GM19035 (cell line): ENCODE measurements around the gene TBC1D1.

Experiments
- ATAC-seq: cut with Tn5 transposase; IDR thresholded peaks from one replicate; pipeline ENCODE4 v1.9.1; 2021; ENCODE audit not compliant: unreplicated experiment

TBC1D1 gene

DNA sequence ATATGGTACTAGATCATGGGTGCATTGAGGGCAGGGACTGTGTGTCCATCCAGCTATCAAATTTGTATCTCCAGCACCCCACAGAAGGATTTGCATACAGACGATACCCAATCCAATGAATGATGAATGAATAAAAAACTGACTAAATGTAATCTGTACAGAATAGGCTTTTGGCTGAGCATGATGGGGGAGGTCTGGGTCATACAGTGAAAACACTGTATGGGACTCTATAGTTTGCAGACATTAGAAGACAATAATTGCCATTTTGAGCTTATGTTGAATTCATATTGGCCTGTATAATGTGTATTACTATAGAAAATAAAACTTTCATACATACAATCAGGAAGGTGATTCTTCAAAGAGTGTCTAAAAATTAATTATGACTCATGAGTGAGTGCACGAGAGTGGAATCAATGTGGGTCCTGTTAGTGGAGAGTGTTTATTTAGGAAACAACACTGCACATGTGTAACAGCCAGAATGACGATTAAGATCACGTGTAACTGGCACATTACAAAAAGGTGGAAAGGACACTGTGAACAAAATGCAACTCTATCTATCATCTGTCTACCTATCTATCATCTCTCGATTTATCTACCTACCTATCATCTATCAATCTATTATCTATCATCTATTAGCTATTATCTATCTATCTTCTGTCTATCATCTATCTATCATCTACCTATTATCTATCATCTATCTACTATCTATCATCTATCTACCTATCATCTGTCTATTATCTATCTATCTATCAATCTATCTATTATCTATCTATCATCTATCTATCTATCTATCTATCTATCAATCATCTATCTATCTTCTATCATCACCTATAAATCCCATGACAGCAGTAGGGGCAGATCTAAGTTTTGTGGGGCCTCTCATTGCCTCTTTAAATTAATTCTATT, 270.6 kb downstream of the TBC1D1 start:
- ATAC-seq, result no peak

DNA sequence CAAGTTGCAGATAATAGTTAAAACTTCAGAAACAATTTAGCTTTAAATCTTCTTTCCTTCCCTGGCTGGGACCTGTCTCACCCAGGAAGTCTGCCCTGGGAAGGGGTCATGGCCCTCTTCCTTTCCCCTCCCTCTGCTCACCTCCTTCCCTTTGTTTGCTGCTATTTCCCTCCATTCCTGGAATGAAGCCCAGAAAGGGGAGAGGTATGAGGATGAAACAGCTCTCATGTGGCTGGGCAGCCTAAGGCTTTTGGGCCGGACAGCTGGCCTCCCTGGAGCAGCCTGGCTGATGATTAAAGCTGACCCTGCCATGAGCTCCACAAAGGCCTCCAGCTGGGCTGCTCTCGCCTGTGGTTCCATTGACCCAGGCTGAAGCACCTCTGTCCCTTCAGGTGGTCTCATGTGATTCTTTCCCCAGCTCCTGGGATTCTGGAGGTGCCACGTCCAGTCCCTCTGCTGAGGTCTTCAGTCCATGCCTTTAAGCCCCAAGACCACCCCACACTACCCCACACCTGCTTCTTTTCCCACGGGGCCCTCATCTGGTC, 271.4 kb downstream of the TBC1D1 start:
- no peak for ATAC-seq

DNA sequence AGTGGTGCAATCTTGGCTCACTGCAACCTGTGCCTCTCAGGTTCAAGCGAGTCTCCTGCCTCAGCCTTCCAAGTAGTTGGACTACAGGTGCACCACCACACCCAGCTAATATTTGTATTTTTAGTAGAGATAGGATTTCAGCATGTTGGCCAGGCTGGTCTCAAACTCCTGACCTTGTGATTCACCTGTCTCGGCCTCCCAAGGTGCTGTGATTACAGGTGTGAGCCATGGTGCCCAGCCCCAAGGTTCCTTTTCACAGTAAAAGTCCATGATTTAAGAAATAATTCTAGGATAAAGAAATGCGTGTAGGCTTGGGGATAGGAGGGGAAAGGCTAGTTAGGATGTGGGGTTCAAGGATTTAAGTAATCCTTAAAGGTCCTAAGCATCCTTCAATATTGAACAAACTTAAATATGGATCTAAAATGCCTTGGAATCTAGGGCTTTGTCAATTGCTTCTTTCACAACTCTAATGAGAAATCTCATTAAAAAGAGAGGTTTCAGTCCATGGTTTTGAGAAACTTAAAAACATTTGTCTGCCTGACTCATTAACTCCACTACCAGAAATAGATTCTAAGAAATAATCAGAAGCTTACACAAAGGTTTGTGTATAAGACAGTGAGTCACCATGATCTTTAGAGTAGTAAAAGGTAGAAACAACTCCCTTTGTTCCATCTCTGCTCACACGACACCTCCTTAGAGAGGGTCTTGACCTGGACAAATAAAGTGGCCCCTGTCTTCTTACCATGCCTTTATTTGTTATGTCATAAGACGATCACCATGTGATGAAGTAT, 272.5 kb downstream of the TBC1D1 start:
- ATAC-seq, result no peak

DNA sequence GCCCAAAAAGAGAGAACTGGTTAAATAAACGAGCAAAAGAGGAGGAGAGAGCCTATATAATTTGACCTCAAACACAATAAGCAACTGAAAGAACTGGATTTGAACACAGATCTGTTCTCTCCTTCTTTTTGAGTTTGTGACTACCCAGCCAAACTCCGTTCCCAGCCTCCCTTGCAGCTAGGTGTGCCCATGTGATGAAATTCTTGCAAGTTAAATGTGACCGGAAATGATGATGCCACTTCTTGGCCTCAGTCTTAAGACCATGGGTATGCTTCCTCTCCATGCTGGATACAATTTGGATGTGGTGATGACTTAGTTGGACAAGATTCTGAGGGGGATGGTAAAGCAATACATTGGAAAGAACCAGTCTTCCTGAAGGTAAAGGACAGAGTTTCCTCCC, 273.5 kb downstream of the TBC1D1 start:
- ATAC-seq, result no peak

DNA sequence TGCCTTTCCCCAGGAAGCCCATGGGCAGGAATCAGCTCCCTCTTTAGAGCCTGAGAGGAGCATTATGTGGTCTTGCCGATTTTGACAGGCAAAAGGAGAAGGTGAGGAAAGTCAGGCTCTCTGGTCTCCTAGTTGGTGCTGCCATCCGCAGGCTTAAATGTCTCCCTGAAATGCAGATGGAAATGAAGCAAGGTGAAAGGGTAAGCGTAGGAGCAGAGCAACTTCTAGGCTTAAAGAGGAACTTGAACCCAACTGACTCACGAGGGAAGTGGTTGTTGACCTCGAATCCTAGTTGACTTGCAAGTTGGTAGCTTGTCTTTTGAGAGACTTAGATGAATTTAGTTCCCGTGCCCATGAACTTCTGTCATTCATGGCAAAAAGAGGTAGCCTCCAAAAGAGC, 275.2 kb downstream of the TBC1D1 start:
- ATAC-seq, result no peak

DNA sequence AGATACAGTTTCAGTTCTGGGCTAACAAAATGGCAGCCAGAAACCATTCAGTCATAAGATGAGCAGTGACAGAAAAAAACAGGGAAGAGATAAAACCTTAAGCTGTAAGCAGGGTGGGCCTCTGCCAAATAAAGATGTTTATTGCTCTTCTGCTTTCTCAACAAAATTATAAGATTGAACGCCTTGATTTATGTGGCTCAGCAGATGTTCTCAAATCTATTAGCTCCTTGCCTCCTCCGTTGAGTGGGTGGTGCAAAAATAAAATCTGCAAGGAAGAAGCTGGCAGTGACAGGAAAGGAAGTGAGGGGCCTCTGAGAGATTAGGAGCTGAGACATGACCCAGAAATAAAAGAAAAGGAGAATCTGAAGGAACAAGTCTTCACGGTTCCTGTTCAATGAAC, 275.9 kb downstream of the TBC1D1 start:
- no peak for ATAC-seq

DNA sequence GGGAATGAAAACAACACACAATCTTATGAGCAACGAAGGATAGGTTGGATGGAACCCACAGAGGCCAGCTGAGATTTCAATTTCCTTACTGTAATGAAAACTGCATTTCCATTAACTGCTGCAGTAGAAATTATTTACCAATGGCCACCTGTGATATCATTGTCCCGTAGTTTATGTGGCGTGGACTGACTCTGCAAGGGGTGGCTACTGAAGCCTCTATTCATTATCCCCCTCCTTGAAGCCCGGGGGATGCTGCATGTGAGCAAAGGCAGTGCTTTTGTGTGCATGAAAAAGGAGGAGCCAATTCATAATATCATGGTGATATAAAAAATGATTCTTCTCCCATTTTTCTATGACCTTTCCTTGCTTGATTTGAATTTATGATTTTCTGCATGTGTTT, 277.1 kb downstream of the TBC1D1 start:
- ATAC-seq, result no peak

DNA sequence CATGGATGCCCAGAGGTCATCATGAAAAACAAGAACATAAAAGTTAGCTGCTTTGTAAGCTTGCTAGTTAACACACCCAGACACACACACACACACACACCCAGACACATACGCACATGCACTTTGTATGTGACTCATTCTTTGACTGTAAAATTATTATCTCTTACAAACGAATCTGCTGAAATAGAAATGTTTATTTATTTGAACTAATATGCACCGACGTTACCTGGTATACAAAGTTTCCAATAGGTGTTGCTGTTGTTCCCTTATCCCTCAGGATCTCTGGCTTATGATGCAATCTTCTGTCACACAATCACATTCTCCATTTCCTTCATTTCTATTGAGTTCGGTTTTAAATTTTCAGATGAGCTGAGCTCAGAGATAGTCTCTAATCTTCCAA, 278.6 kb downstream of the TBC1D1 start:
- no peak for ATAC-seq

DNA sequence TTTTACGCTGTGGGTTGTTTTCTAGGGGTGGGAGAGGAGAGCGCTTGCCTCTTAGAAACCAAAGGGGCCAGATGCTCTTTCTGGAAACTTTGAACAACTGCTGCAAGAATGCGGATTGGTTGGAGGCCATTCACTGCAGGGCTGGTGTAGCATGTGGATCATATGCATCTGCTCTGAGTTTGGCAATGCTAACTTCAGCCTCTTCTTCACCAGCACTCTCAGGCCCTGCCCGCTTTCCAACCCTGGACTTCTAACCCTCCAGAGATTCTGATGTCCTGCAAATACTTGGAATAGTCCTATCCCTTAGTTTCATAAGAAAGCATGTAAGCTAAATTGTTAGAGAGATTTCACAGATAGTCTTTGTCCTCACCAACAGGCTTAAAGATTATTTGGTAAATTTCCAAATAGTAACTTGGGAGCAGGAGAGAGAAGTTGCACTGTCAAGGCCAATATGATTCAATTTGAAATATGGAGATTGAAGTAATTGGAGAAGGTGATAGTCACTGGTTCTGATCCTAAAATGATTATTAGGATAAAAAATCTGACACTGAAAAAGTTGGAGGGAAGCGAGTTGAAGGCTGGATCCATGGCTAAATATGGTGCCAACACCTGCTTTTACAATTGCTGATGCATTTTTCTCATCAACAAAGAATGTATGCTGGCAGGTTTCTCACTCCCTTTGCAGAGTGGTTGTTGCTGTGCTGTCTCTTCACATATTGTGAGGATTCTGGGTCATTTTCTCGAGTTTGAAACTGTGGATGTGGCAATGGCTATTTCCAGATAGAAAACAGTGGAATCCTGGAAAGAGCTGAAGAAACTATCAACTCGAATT, 279.7 kb downstream of the TBC1D1 start:
- no peak for ATAC-seq

DNA sequence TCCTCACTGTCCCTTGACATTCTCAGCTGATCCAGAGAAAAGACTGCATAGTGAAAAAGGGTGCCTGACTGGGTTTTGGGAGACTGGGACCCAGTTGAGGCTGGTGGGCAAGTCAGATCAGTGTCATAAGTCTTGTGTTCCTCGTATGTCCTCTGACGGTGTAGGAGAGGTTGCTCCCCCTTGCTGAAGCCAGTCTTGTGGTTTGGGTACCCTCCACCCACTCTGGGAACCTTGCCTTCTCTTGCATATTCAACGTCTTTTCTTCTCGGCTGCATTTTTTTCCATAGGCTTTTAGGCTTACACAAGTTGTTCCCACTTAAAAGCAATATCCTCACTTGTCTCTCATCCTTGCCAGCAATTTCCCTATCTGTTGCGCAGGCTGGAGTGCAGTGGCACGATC, 281.2 kb downstream of the TBC1D1 start:
- no peak for ATAC-seq

DNA sequence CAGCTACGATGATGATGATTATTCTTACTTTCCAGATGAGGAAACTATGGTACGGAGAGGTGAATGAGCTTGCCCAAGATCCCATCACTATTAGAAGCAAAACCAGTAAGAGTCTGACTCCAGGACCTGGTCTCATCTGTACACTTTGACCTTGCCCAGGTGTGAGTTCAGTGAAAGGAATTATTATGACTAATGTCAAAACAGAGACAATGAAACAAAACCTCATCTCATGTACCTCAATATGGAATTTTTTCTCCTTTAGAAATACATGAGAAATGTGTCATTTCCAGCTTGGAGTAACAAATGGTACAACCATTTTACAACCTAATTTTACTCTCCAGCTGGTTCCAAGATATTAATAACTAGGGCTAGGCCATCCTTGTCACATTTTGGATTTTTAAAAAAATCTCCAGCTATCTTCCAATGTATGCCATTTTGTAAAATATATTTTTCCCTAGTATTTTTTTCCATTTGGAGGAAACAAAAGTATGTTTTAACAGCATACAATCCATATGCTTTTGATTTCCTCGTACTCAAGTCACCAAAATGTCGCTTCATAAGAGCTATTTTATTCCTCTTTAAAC, 283.1 kb downstream of the TBC1D1 start:
- ATAC-seq, result no peak

DNA sequence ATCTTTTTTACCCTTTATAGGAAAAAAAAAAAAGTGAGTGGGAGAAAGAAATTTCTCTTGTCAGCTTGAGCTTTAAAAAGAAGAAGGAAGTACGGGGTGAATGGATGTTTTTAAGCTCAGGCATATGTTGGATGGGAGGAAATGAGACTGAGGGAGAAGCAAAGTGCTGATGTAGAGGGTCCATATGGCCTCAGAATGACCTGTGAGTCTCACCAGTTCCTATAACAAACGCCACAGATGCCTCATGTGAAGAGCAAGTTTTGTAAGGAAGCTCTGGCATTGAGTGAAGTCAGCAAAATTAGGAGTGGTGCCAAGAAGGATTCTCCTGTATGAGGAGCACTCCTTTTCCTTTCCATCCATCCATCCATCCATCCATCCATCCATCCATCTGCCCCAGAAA, 283.9 kb downstream of the TBC1D1 start:
- no peak for ATAC-seq

DNA sequence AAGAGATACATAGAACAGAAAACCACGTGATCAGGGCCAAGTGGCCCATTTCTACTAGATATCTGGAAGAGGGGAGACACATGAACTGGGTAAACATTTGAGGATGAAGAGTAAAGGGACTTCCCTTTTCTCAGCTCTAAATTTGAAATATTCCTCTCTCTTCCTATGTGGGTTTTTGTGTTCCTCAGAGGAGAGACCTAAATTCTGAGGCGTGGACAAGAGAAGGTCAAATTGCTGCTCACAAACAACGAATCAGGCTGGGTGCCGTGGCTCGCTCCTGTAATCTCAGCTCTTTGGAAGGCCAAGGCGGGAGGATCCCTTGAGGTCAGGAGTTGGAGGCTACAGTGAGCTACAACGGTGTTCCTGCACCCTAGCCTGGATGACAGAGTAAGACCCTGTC, 285.3 kb downstream of the TBC1D1 start:
- ATAC-seq, result no peak

DNA sequence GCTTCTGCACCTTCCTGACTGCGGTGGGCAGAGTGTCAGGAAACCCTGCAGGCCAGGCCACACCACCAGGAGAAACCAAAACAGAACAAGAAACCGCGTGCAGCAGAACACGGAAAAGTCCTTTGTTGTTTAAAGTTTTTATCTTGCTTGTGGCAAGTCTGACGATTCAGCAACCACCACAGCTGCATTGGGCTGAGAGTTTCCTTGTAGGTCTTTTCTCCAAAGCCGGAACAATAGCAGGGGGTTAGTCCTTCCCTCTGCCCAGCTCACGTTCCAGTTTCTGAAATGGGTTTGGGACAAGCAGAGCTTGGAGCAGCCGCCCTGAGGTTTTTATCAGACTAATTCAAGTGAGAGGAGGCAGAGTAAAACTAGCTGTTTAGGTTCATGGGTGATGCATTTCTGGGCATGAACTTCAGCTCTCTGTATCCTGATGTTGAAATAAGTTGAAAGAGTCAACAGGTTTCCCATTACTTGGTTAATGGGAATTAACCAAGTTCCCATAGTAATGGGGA, 286.2 kb downstream of the TBC1D1 start:
- no peak for ATAC-seq

DNA sequence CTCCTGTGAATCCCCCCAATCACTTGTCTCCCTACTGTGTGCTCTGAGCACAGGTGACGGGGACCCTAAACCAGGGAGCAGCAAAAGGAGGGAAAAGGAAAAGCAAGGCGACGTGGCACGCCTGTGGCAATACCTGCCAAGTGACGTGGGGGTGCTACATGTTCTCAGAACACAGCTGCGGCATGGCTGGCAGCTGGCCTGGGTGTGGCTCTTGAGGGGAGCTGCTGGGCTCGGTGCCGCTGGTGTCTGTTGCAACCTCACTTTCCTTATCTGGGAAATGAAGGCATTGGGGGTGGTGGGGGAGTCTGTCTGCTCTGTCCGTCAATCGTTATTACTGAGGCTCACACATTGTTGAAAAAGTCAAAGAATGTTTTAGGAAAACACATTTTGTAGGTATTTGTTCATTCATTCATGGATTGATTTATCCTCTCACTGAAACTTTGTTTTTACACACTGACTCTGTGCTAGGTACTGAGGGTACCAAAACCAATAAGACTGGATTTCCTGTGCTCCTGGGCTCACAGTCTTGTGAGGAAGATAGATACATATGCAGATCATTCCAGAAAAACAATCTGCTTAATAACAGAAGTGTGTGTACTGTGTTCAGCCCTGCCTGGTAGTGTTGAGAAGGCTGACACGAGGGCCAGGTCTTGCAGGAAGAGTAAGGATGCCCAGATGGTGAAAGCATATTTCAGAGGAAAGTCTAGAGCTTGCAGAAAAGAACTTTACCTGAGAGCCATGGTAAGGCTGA, 286.9 kb downstream of the TBC1D1 start:
- no peak for ATAC-seq

DNA sequence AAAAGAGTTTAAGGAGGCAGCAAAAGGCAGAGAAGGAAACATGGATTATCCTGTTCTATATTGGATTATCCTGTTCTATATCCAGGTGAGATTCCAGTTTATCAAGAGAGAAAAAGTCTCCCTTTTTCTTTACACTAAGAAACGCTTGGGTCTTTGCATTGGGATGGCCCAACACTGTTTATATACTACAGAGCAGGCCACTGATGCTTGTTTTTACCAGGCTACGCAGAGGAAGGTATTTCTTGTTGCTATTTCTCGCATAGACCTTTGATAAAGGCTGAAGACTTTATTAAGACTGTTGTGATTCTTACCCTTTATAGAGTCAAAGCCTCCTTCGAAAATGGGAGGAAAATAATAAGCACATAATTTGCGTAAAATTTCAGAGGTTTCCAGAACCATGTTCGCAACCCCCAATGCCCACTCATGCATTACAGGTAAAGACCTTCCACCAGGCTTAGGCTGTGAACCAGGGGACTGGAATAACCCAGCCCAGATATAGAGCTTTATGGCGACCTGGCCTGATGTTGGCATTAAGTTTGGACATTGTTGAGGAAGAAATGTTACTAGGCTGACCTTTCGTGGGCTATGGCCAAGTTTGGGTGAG, 287.6 kb downstream of the TBC1D1 start:
- ATAC-seq, result no peak

DNA sequence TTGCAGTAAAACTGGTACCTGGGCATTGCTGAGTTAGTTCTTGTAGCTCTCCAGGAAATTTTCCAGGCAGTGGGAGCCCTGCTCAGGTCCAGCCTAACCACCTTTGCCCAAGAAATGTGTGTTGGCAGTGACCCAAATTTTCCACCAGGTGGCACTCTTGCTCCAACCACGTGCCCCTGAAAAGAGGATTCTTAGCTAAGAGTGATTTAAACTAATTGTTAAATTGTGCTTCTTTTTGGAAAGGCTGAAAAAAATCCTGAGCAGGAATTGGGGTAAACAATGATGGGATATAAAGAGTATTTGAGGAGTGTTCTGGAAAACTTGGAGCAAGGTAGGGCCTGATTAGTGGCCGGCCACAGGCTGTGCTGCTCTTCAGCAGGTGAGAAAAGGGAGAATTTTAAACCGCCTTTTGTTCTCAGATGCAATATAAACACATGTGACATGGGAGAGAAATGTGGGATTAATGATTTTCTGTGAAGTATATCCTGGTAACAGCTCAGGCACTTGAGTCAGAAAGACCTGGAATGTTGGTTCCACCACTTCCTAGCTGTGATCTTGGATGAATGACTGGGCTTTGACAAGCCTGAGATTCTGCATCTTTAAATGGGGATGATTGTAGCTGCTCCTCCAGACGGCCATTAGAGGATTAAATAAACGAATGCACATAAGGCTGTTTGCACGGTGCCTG, 288.9 kb downstream of the TBC1D1 start:
- ATAC-seq, result peak; percentile 67

DNA sequence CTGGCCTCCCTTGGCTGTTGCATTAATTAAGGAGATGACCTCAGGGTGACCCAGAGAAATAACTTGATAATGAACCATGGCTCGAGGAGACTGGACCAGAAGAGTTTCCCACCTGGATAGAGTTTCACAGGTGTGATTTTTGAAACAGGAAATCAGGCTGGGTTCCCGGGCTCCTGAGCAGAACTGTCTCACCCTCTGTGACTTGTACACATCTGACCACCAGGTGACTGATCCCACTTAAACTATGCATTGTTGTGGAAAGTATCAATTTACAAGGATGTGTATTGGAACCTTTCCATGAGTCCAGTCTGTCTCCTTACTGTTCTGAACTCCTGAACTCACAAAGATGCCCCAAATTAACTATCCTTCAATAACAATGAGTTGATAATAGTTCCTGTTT, 289.6 kb downstream of the TBC1D1 start:
- ATAC-seq, result no peak

DNA sequence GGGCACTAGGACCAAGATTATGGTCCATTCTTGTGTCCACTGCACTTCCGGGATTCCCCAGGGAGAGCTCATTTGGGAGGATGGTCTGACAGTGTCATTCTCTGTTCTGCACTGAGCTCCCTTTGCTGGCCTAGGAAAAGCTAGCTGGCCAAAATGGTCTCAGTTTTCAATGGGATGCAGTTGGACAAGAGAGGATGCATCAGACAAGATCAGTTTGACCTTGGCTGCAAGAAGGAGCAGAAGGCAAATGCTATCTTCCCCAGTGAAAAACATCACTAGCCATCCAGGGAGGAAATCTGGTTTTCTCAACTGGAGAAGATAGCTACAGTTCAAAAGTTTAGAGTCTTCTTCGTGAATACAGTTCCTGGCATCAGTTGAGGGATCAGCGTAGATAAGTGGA, 290.4 kb downstream of the TBC1D1 start:
- ATAC-seq, result no peak
